Left ventricle myocardium inferior (tissue), 1 donor: ENCODE results near the gene TMEM131L. TPM values are rescaled to one million over a fixed set of nuclear protein-coding genes. Genes with fewer than 3 reads are reported as not detected.
A peak's percentile ranks its signal among the peaks of the same experiment; 100 is the strongest.
"Not testable (repeated sequence)": the region's sequence is repeated elsewhere in the genome, so short reads cannot be mapped to it uniquely, and the experiment has no call there.

Source experiments
- DNase-seq: peaks from one replicate; pipeline ENCODE4 v3.0.0-alpha.2; 2020
- H3K27ac ChIP-seq: fragments of 200-600 bp; replicated peaks from 2 replicates; pipeline ENCODE4 v1.8.0; 2021
- H3K27me3 ChIP-seq: fragments of 200-600 bp; 2 replicates; pipeline ENCODE4 v1.8.0; 2021; ENCODE audit warnings: low read depth
- H3K36me3 ChIP-seq: fragments of 200-600 bp; 2 replicates; pipeline ENCODE4 v1.8.0; 2021
- H3K4me1 ChIP-seq: fragments of 200-600 bp; 2 replicates; pipeline ENCODE4 v1.8.0; 2021
- H3K4me3 ChIP-seq: fragments of 200-600 bp; 2 replicates; pipeline ENCODE4 v1.8.0; 2021; ENCODE audit warnings: mild to moderate bottlenecking, moderate library complexity
- H3K9me3 ChIP-seq: fragments of 200-600 bp; replicated peaks from 2 replicates; pipeline ENCODE4 v1.8.0; 2021
- intact Hi-C: fragments of 100-400 bp; cut with micrococcal nuclease; formaldehyde crosslinking; loops from one replicate; pipeline ENCODE4 v1.11.0; 2022
- total RNA-seq: library from RNA; stranded (reverse); fragmentation: NEBNext Ultra II Directional; extraction: Animal tissue kit (Norgen Biotek cat#: 25700); gene quantifications from one replicate; pipeline ENCODE4 v1.2.1, GENCODE V29; 2021
- TF ChIP-seq, protein P1 (sequence below): fragments of 200-600 bp; IDR thresholded peaks from 2 replicates; pipeline ENCODE4 v1.8.0; 2021; ENCODE audit warnings: antibody characterized with exemption, mild to moderate bottlenecking, borderline replicate concordance
- donor health status: DM: no; HTN: yes; CAD: no; lungs with severe emphysema.

The TMEM131L gene
- total RNA-seq, 1 donor from 2014 or later: 14.9 TPM

DNA sequence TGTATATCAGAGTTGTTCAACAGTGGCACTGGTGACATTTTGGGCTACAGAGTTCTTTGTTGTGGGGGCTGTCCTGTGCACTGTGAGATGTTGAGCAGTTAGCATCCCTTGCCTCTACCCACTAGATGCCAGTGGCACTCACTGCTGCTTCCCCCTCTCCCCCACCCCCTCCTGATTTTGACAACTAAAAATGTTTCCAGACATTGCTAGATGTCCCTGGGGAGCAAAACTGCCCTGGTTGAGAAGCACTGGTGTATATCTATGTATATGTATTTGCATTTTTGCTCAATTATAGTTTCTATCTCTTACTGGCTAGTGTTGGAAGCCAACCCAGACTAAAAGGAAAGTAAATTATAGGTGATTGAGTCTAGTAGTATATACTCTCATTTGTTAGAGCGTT, 2.4 kb downstream of the TMEM131L start:
- peaks cover 68% of the 10 kb centered on the region for H3K4me1 ChIP-seq
- H3K27me3 ChIP-seq: no peaks in the 10 kb centered on the region
- peak overlapping the region; percentile 93 for H3K4me3 ChIP-seq
- peak overlapping the region; percentile 24 for H3K27ac ChIP-seq
- H3K36me3 ChIP-seq: no peaks in the 10 kb centered on the region
- no peaks in the 10 kb centered on the region for H3K9me3 ChIP-seq
- no peak for DNase-seq
- intact Hi-C loops: loop anchor here (10.0 kb wide), 1 partner anchor 106 kb away; no protein-coding TSS in a partner anchor
- TF ChIP-seq, protein P1, sequence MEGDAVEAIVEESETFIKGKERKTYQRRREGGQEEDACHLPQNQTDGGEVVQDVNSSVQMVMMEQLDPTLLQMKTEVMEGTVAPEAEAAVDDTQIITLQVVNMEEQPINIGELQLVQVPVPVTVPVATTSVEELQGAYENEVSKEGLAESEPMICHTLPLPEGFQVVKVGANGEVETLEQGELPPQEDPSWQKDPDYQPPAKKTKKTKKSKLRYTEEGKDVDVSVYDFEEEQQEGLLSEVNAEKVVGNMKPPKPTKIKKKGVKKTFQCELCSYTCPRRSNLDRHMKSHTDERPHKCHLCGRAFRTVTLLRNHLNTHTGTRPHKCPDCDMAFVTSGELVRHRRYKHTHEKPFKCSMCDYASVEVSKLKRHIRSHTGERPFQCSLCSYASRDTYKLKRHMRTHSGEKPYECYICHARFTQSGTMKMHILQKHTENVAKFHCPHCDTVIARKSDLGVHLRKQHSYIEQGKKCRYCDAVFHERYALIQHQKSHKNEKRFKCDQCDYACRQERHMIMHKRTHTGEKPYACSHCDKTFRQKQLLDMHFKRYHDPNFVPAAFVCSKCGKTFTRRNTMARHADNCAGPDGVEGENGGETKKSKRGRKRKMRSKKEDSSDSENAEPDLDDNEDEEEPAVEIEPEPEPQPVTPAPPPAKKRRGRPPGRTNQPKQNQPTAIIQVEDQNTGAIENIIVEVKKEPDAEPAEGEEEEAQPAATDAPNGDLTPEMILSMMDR: no peak

DNA sequence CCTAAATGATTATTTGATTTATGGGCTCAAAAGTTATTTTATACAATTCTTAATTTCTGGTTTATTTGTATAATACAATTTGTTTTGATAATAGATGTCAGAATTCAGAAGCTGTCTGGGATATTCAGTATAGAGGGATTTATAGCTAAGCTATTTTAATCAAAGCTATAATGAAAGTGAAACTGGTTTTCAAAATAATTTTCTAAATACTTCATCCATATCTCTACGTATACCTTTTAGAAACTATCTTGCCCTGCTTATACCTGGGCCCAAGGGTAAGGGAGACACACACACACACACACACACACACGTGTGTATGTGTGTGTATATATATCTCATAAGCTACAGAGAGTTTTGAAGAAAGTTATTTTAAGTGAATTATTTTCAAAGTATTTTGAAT, 2.9 kb downstream of the TMEM131L start:
- Histone ChIP-seq H3K9me3 (no peaks in the 10 kb centered on the region), H3K36me3 (no peaks in the 10 kb centered on the region), H3K27ac (peak overlapping the region; percentile 24), H3K4me1 (peaks cover 67% of the 10 kb centered on the region), H3K27me3 (no peaks in the 10 kb centered on the region), H3K4me3 (peak overlapping the region; percentile 93)
- intact Hi-C loops: loop anchor here (10.0 kb wide), 1 partner anchor 106 kb away; no protein-coding TSS in a partner anchor
- no peak for DNase-seq
- TF ChIP-seq, protein P1: no peak

DNA sequence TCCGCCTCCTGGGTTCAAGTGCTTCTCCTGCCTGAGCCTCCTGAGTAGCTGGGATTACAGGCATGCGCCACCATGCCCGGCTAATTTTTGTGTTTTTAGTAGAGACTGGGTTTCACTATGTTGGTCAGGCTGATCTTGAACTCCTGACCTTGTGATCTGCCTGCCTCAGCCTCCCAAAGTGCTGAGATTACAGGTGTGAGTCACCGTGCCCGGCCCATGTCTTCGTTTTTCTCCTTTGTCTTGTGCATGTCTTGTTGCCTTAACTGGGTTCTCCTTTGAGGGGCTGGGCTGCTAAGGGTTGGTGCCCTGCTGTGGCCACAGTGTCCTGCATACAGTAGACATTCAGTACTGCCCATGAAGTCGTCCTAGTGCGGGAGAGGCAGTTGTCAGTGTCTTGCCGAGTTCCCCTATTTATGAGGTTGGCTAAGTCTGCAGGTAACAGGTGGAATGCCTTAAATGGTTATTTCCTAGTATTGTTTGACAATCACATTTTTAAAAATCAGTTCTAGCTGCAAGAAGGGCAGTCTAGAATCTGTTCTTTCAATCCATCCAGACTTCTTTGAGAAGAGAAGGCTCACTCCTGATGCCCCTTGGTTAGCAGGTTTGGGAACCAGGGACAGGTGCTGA, 5.0 kb downstream of the TMEM131L start:
- H3K4me1 ChIP-seq: peaks cover 54% of the 10 kb centered on the region
- H3K36me3 ChIP-seq, intact Hi-C loops, DNase-seq, H3K27ac ChIP-seq, H3K4me3 ChIP-seq, H3K27me3 ChIP-seq, H3K9me3 ChIP-seq: not testable (repeated sequence)

DNA sequence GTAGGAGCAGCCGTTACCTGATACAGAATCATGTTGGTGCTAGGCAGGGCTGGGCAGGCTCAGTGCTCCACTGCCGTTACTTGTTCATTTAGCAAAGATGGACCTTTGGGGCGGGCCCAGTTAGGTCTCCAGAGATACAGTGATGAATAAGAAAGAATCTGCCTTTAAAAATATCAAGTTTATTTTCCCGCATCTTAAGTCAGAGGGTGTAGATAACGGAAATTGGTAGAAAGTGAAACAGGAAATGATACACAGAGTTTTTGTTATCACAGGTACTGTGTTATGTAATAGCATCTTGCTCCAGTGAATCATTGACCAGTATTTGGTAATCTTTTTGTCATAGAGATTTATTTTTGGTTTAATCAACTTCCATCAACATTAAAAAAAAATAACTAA, 5.5 kb downstream of the TMEM131L start:
- Histone ChIP-seq H3K27me3 (no peaks in the 10 kb centered on the region), H3K36me3 (peaks cover 6% of the 10 kb centered on the region), H3K4me1 (peaks cover 49% of the 10 kb centered on the region), H3K27ac (no peak overlapping the region), H3K9me3 (no peaks in the 10 kb centered on the region), H3K4me3 (no peak overlapping the region)
- TF ChIP-seq, protein P1: no peak
- intact Hi-C loops: no loop called here
- DNase-seq: no peak

DNA sequence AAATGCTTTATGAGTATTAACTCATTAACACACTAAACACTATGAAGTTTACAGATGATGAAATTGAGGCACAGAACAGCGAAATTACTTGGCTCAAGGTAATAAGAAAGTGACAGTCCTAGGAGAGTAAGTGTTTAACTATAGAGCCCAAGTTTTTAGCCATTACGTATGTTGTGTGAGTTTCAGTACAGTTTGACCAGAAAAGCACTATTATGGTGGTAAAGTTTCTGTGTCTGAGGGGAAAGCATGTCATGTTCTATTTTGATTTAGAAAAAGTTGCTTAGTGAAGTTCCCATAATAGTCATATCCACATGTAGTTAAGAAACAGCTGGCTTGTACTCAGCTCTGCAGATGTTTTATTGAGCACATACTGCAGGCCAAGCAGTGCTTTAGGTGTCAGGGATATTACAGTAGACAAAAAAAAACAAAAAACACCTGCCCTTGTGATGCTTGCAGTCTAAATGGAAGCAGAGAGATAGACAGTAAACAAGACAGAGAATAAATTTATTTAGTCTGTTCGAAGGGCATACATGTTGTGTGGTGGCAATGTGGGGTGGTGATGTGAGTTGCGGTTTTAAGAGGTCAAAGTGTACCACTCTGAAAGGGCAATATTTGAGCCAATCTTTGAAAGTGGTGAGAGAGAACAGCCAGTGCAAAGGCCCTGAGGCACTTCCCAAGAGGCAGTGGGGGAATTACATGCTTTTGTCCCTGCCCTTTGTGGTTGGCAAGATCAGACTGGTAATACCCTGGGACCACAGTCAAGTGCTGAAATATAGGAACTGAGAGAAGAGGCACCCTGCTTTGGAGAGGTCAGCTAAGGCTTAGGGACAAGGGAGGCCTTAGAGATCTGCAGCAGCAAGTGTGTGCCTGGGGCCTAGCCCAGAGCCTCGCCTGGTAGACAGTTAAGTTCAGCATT, 6.2 kb downstream of the TMEM131L start:
- Histone ChIP-seq H3K4me3 (no peak overlapping the region), H3K36me3 (peaks cover 6% of the 10 kb centered on the region), H3K9me3 (no peaks in the 10 kb centered on the region), H3K27ac (no peak overlapping the region), H3K4me1 (peaks cover 48% of the 10 kb centered on the region), H3K27me3 (no peaks in the 10 kb centered on the region)
- no peak for DNase-seq
- TF ChIP-seq, protein P1: no peak
- intact Hi-C loops: no loop called here

DNA sequence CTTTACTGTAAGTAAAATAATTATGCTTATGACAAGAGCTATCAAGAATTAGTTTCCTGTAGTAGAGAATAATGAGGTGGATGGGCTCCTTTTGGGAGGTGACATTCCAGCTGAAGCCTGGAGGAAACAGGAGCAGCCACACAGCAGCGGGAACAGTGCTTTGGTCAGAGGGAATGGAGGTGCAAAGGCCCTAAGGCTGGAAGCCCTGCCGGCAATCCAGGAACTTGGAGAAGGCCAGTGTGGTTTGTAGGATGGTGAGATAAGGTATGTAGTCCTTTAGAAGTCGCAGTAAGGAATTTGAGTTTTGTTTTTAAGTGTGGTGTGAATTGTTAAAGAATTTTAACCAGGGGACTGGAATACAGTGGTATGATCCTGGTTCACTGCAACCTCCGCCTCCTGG, 8.1 kb downstream of the TMEM131L start:
- Histone ChIP-seq H3K27ac (no peak overlapping the region), H3K27me3 (no peaks in the 10 kb centered on the region), H3K36me3 (peaks cover 6% of the 10 kb centered on the region), H3K4me1 (peaks cover 48% of the 10 kb centered on the region), H3K9me3 (no peaks in the 10 kb centered on the region), H3K4me3 (no peak overlapping the region)
- TF ChIP-seq, protein P1: no peak
- intact Hi-C loops: no loop called here
- DNase-seq: no peak
